Muscle layer of duodenum (tissue), 2 donors: ENCODE results near the gene SLC22A7.
"Not testable (repeated sequence)": the region's sequence is repeated elsewhere in the genome, so short reads cannot be mapped to it uniquely, and the experiment has no call there.

Source experiments
- H3K27ac ChIP-seq: one replicate; pipeline ENCODE4 v1.7.0; 2013; ENCODE audit warnings: mild to moderate bottlenecking, low read length
- H3K27me3 ChIP-seq: one replicate; pipeline ENCODE4 v1.7.0; 2013; ENCODE audit warnings: low read depth, mild to moderate bottlenecking, control low read depth, low read length
- H3K36me3 ChIP-seq, 2 donors: one replicate each; pipeline ENCODE4 v1.7.0; 2013; ENCODE audit warnings: low read length in 2 of 2, control low read depth in 1 of 2, mild to moderate bottlenecking in 1 of 2; ENCODE audit not compliant: insufficient read depth in 2 of 2, control insufficient read depth in 1 of 2
- H3K4me1 ChIP-seq, 2 donors: one replicate each; pipeline ENCODE4 v1.7.0; 2013; ENCODE audit warnings: low read length in 2 of 2, mild to moderate bottlenecking in 2 of 2, control low read depth in 1 of 2, moderate library complexity in 1 of 2; ENCODE audit not compliant: insufficient read depth in 2 of 2, control insufficient read depth in 1 of 2
- H3K4me3 ChIP-seq, 2 donors: one replicate each; pipeline ENCODE4 v1.7.0; 2013; ENCODE audit warnings: low read length in 2 of 2, low read depth in 1 of 2, mild to moderate bottlenecking in 1 of 2
- H3K9me3 ChIP-seq, 2 donors: one replicate each; pipeline ENCODE4 v1.7.0; 2013; ENCODE audit warnings: low read length in 2 of 2, control low read depth in 1 of 2, mild to moderate bottlenecking in 1 of 2; ENCODE audit not compliant: control insufficient read depth in 1 of 2
- donor health status: healthy.

SLC22A7 gene

GRCh38 chr6:43296780-43297497 lies 1.1 kb upstream of the SLC22A7 start:
- Histone ChIP-seq H3K4me1 (no peaks in the 10 kb centered on the region), H3K9me3 (no peaks in the 10 kb centered on the region), H3K4me3 (no peak overlapping the region), H3K36me3 (no peaks in the 10 kb centered on the region), H3K27me3 (no peaks in the 10 kb centered on the region), H3K27ac (no peak overlapping the region)

GRCh38 chr6:43298565-43299337 lies 691 bp downstream of the SLC22A7 start:
- H3K27me3 ChIP-seq: no peaks in the 10 kb centered on the region
- H3K4me1 ChIP-seq: no peaks in the 10 kb centered on the region
- H3K4me3 ChIP-seq: no peak overlapping the region
- no peaks in the 10 kb centered on the region for H3K36me3 ChIP-seq
- H3K27ac ChIP-seq: no peak overlapping the region
- no peaks in the 10 kb centered on the region for H3K9me3 ChIP-seq

GRCh38 chr6:43299338-43300293 lies 1.6 kb downstream of the SLC22A7 start:
- H3K36me3 ChIP-seq: no peaks in the 10 kb centered on the region
- peaks cover under 1% of the 10 kb centered on the region for H3K27me3 ChIP-seq
- no peak overlapping the region for H3K4me3 ChIP-seq

GRCh38 chr6:43301081-43301870 lies 3.2 kb downstream of the SLC22A7 start:
- peaks cover 5% of the 10 kb centered on the region for H3K27me3 ChIP-seq

More at GRCh38 chr6:43299338-43300293, 1.6 kb downstream of the SLC22A7 start:
- H3K9me3 ChIP-seq: no peaks in the 10 kb centered on the region
- H3K4me1 ChIP-seq: no peaks in the 10 kb centered on the region
- no peak overlapping the region for H3K27ac ChIP-seq

GRCh38 chr6:43302126-43302525 lies 4.1 kb downstream of the SLC22A7 start:
- H3K36me3 ChIP-seq: no peaks in the 10 kb centered on the region
- H3K4me1 ChIP-seq: no peaks in the 10 kb centered on the region
- H3K27ac ChIP-seq: no peak overlapping the region
- no peak overlapping the region for H3K4me3 ChIP-seq
- H3K27me3 ChIP-seq: peaks cover 5% of the 10 kb centered on the region
- no peaks in the 10 kb centered on the region for H3K9me3 ChIP-seq

More at GRCh38 chr6:43301081-43301870, 3.2 kb downstream of the SLC22A7 start:
- Histone ChIP-seq H3K27ac (no peak overlapping the region), H3K9me3 (no peaks in the 10 kb centered on the region), H3K36me3 (no peaks in the 10 kb centered on the region), H3K4me1 (no peaks in the 10 kb centered on the region), H3K4me3 (no peak overlapping the region)

- H3K4me1 ChIP-seq, H3K27me3 ChIP-seq, H3K9me3 ChIP-seq, H3K36me3 ChIP-seq, H3K27ac ChIP-seq, H3K4me3 ChIP-seq: not testable (repeated sequence)
These were observed 4.9 kb downstream of the SLC22A7 start for GRCh38 chr6:43303006-43303405.

- Histone ChIP-seq H3K27me3 (peaks cover 5% of the 10 kb centered on the region), H3K9me3 (no peaks in the 10 kb centered on the region), H3K4me3 (no peak overlapping the region), H3K27ac (no peak overlapping the region), H3K4me1 (peaks cover 0 to 10% of the 10 kb centered on the region in 2 donors), H3K36me3 (no peaks in the 10 kb centered on the region)
These were observed 5.8 kb downstream of the SLC22A7 start for GRCh38 chr6:43303751-43304331.

GRCh38 chr6:43304361-43304760 lies 6.3 kb downstream of the SLC22A7 start:
- no peaks in the 10 kb centered on the region for H3K36me3 ChIP-seq
- peaks cover 0 to 10% of the 10 kb centered on the region in 2 donors for H3K4me1 ChIP-seq
- no peaks in the 10 kb centered on the region for H3K9me3 ChIP-seq
- H3K27ac ChIP-seq: no peak overlapping the region
- peaks cover 5% of the 10 kb centered on the region for H3K27me3 ChIP-seq
- H3K4me3 ChIP-seq: no peak overlapping the region

GRCh38 chr6:43304882-43305281 lies 6.8 kb downstream of the SLC22A7 start:
- Histone ChIP-seq H3K4me3 (no peak overlapping the region), H3K27ac (no peak overlapping the region), H3K27me3 (peaks cover 5% of the 10 kb centered on the region), H3K36me3 (no peaks in the 10 kb centered on the region), H3K4me1 (peaks cover 0 to 10% of the 10 kb centered on the region in 2 donors), H3K9me3 (no peaks in the 10 kb centered on the region)

GRCh38 chr6:43306086-43306485 lies 8.0 kb downstream of the SLC22A7 start:
- Histone ChIP-seq H3K4me3 (no peak overlapping the region), H3K36me3 (no peaks in the 10 kb centered on the region), H3K27ac (no peak overlapping the region), H3K9me3 (no peaks in the 10 kb centered on the region), H3K27me3 (peaks cover 5% of the 10 kb centered on the region), H3K4me1 (peaks cover 0 to 10% of the 10 kb centered on the region in 2 donors)
